Kasumi-1 (cell line): ENCODE measurements around the gene EIF3A.
"Not testable (repeated sequence)": the region's sequence is repeated elsewhere in the genome, so short reads cannot be mapped to it uniquely, and the experiment has no call there.

Experiments
- DNase-seq, 2 experiments: peaks; one replicate each; lab custom pipeline; 2025; lab: John Stamatoyannopoulos, UW

The EIF3A gene

GRCh38 chr10:119101366-119102098 is 20.9 kb upstream of the EIF3A start:
- DNase-seq = no peak

DNA sequence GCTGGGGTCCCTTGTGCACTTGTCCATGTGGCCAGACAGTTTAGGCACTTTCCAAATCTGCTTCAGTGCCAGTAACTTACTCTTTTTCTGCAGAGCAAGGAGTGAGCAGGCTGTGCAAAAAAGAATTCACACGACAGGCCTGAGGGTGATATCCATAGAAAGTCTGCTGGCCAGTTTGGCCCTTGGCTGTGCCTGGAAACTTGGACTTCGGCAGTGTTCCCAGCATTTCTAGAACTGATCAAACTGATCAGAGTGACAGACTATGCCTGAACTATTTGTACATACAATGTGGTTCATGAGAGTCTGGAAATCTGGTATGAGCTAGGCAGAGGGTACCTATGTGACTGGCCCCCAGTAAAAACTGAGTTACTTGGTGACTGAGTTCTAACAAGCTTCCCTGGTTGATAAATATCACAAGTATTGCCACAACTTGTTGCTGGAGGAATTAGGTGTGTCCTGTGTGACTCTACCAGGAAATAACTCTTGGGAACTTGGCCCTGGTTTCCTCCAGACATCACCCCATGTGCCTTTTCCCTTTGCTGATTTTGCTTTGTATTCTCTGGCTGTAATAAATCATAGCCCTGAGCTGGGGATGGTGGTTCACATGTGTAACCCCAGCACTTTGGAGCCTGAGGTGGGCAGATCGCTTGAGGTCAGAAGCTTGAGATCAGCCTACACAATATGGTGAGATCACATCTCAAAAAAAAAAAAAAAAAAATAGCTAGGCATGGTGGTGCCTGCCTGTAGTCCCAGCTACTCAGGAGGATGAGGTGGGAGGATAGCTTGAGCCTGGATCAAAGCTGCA is 20.0 kb upstream of the EIF3A start:
- DNase-seq = no peak

DNA sequence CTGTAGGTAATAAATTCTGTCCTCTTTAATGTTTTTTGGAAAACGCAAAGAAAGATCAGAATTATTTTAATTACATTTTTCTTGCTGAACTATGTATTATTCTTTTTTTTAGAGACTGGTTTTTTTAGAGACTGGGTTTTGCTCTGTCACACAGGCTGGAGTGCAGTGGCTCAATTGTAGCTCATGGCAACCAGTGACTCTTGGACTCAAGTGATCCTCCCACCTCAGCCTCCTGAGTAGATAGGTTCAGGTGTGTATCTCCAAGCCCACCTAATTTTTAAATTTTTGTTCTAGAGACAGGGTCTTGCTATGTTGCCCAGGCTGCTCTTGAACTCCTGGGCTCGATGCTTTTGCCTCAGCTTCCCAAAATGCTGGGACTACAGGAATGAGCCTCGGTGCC is 18.0 kb upstream of the EIF3A start:
- no peak for DNase-seq

DNA sequence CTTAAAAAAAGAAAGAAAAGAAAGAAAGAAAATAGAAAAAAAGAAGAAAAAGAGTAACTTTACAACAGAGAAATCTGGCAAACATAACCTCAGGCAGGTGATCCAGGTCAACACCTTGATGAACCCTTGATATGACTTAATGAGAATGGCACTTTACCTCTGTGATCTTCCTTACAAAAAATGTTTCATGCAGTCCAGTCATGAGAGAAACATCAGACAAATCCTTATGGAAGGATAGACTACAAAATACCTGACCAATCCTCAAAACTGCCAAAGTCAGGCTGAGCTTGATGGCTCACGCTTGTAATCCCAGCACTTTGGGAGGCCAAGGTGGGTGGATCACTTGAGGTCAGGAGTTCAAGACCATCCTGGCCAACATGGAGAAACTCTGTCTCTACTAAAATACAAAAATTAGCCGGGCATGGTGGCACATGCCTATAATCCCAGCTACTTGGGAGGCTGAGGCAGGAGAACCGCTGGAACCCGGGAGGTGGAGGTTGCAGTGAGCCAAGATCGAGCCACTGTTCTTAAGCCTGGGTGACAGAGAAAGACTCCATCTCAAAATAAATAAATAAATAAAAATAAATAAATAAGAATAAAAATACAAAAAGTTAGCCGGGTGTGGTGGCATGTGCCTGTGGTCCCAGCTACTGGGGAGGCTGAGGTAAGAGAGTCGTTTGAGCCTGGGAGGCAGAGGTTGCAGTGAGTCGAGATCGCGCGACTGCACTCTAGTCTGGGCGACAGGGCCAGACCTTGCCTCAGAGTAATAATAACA is 16.2 kb upstream of the EIF3A start:
- not testable (repeated sequence) for DNase-seq

DNA sequence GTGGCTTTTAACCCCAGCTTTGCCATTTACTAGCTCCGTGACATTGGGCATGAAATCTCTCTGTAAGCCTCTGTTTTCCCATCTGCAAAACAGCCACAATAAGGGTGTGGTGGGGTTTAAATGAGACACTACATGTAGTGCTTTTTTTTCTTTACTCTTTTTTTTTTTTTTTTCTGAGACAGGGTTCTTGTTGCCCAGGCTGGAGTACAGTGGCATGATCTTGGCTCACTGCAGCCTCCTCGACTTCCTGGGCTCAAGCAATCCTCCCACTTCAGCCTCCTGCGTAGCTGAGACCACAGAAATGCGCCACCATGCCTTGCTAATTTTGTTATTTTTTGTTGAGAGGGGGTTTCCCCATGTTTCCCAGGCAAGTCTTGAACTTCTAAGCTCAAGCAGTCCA is 15.0 kb upstream of the EIF3A start:
- DNase-seq = no peak

DNA sequence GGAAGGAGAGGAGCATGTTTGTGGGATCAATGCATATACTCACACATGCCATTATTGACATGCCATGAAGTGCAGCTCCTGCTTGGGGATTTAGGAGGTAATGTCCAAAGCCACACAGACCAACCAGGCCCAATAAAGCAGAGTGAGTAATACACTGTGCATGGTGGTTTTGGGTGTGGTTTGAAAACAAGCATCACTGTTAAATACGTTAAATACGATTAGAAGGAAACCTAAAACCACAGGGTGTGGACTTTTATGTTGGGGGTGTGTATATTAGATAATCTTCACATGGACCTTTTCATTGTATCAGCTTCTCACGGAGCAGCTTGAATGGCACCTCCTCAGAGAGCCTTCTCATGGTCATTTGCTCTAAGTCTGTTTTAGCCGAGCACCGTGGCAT is 10.4 kb upstream of the EIF3A start:
- DNase-seq = no peak

DNA sequence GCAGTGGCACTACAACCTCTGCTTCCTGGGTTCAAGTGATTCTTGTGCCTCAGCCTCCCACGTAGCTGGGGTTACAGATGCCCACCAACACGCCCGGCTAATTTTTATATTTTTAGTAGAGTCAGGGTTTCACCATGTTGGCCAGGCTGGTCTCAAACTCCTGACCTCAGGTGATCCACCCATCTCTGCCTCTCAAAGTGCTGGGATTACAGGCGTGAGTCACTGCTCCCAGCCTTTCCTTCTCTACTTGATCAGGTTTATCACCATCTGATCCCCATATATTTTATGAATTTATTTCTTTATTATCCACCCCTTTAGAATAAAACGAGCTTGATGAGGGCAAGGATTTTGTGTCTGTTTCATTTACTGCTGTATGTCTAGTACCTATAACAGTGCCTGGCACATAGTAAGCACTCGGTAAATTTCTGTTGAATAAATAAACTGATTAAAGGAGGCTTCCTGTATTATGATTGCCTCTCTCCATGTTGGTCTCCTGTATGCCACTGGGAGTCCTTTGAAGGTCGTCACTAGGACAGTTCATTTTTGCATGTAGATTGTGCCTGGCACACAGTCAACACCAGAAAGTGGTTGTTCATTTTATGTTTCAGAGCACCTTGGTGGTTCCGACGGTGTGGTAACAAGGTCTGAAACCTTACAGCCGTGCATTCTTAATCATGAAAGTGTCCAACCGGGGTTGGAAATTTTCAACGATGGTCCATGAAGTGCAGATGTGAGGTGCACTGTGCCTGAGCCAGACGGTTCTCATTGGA is 9.6 kb upstream of the EIF3A start:
- DNase-seq = no peak

DNA sequence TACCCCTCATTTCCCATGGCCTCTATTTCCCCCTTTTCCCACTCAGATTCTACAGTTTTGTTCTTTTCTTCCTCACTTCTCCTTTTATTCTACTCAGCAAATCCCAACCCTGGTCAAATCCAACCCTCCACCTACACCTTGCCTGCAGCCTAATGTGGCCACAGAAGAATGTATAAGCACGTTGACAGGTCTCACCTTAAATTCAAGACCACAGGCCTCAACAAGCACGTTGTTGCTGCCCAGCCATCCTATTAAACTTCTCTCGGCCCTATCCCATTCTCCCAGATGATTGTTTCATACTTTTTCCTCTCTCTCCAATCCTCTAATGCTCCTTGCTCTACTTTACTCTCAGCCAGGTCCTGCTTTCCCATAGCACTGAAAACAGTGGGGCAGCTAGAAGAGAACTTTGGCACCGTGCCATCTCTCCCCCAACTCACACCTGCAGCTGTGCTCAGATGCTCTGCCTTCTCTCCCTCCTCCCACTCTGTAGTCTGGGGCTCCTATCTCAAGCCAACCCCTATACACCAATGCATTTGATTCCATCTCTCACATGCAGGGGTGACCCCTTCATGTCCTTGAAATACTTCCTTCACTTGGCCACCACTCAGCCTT is 6.8 kb upstream of the EIF3A start:
- DNase-seq = no peak

DNA sequence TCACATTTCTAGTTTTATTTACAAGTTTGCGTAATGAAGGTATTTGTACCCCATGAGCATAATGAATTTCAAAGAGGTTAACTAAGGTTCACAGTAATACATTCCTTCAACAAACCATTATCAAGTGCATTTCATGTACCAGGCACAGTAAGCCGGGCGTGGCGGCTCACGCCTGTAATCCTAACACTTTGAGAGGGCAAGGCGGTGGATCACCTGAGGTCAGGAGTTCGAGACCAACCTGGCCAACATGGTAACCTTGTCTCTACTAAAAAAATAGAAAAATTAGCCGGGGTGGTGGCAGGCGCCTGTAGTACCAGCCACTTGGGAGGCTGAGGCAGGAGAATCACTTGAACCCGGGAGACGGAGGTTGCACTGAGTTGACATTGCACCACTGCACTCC is 4.3 kb upstream of the EIF3A start:
- DNase-seq = no peak

- DNase-seq = peak; percentile 61 to 75
These were observed 757 bp downstream of the EIF3A start for GRCh38 chr10:119079599-119080520.

DNA sequence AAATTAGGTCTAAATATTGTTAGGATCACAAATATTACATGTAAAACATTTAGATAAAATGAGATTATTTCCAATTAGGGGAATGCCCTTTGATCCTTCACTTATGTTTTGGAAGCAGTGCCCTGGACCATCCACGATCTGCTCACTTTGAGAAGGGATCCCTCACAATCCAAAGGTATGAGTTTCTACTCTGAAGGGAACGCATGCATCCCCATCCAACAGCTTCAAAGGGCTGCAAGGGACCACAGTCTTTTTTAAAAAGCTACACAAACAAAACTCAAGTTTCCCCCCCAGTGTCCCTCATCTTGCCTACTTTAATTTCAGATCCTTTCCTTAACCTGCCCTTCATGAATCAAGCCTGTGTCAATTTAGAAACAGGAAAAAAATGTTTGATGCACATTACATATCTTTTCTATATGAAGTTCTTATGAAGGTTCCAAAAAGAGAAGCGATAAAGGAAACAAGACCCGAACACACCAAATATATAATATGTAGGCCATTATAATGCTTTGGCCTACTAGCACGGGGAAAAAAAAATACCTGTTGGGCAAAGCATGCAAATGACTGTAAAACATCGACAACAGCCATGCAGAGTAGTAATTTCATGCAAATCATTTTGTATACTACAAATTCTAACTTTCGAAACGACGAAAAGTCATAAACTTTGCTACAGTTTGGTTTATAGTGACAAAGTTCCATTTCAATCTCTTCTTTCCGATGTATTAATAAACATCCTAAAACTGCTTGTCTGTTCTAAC is 2.0 kb downstream of the EIF3A start:
- peak in 1 of 2 experiments; percentile 39 for DNase-seq

DNA sequence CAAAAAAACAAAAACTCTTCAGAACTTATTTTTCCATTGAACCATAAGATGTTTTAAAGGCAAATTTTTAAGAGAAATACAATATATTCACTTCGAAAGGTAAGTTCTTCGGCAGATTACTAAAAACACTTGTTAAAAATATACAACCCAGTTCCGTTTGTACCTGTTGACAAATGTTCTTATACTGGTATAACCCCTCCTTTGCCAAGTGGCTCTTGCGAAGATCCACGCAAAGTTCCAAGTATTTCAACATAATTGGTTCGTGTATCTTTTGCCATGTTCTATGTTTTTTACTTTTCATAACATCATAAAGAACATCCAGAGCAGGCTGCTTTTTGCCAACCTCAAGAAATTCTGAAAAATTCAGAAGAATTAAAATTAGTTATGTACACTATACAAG is 7.0 kb downstream of the EIF3A start:
- no peak for DNase-seq

- DNase-seq = no peak
These were observed 10.0 kb downstream of the EIF3A start for GRCh38 chr10:119070395-119071165.

DNA sequence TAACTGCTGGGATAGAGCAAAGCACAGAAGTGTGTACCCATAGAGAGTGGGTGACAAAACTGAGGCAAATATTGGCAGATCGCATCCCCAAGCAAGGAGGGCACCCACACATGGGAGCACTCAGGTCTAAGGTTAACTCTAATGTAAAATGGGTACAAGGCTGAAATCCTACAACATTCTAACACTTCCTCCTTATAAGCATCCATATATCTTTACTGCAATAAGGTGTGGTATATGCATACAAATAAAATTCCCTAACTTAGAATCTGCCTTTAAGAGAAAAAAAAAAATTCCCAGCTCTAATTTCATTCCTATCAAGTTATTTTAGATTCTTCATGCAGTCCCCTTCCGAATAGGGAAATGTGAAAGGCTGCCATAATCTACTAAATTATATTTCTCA is 18.7 kb downstream of the EIF3A start:
- DNase-seq = no peak

DNA sequence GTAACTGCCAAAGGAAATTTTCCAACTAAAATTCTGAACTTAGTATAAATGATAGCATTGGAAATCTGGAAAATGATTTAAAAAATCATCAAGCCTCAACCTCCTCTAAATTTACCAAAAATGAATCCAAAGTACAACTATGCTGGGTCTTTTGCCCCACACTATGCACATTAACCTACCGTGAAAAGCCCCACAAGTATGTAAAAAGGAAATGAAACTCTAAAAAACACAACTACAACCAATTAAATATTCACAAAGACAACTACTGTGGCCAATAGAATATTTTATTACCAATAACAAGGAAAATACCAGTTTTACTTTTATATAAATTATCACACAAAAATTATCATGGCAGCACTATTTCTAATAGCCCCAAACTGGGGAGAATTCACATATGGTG is 19.3 kb downstream of the EIF3A start:
- DNase-seq = no peak

- DNase-seq = no peak
These were observed 20.5 kb downstream of the EIF3A start for GRCh38 chr10:119060107-119060506.

- no peak for DNase-seq
These were observed 21.1 kb downstream of the EIF3A start for GRCh38 chr10:119059557-119059956.

DNA sequence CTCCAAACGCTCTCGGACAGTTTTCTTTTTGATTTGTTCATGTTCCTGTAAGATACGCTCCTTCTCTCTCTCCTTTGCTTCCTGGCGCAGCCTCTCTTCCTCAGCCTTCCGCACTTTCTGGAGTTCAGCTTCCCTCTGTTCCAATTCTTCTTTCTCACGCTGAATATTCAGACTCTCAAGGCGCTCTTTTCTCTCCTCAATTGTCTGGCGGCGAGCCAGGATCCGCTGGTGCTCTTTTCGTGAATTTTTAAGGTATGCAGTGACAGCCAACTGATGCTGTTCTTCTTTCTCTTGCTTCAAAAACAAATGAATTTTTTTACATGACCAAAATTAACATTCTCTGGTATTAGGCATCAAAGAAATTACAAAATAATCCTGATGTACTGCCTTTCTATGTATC is 22.6 kb downstream of the EIF3A start:
- DNase-seq = no peak

GRCh38 chr10:119055472-119055871 is 25.1 kb downstream of the EIF3A start:
- no peak for DNase-seq
